ENCODE measurements around the gene FIGLA. TPM values are rescaled to one million over a fixed set of nuclear protein-coding genes. Genes with fewer than 3 reads are reported as not detected.

The FIGLA gene
- total RNA-seq, 1 experiment from 2014 or later, result not detected

DNA sequence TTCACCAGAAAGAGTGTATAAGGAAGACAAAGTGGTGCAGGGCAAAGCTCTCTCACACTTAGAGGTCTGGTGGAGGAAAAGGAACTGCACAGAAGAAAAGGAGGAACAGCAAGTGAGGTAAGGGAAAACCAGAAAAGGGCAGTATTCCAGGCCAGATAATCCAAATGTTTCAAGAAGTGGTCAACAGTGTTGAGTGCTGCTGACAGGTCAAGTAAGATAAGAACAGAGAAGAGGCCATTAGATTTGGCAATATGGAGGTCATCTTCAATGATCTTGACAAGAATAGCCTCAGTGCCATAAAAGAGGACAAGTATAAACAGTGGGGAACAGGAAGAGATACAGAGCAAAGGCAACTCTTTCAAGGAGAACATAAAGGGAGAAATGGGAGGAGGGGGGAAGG, 37.4 kb downstream of the FIGLA start:
- Mint-ChIP-seq H3K36me3 (ENCODE audit: insufficient read depth, unreplicated experiment) (no peaks in the 10 kb centered on the region), H3K27me3 (ENCODE audit: unreplicated experiment) (peaks cover 36% of the 10 kb centered on the region), H3K9me3 (ENCODE audit: low read depth, unreplicated experiment) (no peaks in the 10 kb centered on the region), H3K4me1 (ENCODE audit: low read depth, unreplicated experiment) (no peaks in the 10 kb centered on the region), H3K27ac (ENCODE audit: unreplicated experiment) (no peak overlapping the region), H3K4me3 (ENCODE audit: low read depth, unreplicated experiment) (no peak overlapping the region)
- no TSS peak for BruUV-seq (replicated peaks)
- CTCF ChIA-PET, result no interaction called here
- intact Hi-C loops (cut with micrococcal nuclease; ENCODE audit: unreplicated experiment), result no loop called here
- TF ChIP-seq, protein P1, sequence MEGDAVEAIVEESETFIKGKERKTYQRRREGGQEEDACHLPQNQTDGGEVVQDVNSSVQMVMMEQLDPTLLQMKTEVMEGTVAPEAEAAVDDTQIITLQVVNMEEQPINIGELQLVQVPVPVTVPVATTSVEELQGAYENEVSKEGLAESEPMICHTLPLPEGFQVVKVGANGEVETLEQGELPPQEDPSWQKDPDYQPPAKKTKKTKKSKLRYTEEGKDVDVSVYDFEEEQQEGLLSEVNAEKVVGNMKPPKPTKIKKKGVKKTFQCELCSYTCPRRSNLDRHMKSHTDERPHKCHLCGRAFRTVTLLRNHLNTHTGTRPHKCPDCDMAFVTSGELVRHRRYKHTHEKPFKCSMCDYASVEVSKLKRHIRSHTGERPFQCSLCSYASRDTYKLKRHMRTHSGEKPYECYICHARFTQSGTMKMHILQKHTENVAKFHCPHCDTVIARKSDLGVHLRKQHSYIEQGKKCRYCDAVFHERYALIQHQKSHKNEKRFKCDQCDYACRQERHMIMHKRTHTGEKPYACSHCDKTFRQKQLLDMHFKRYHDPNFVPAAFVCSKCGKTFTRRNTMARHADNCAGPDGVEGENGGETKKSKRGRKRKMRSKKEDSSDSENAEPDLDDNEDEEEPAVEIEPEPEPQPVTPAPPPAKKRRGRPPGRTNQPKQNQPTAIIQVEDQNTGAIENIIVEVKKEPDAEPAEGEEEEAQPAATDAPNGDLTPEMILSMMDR (IDR thresholded peaks at IDR 0.05; ENCODE audit: unreplicated experiment), result no peak
- no peak for DNase-seq

DNA sequence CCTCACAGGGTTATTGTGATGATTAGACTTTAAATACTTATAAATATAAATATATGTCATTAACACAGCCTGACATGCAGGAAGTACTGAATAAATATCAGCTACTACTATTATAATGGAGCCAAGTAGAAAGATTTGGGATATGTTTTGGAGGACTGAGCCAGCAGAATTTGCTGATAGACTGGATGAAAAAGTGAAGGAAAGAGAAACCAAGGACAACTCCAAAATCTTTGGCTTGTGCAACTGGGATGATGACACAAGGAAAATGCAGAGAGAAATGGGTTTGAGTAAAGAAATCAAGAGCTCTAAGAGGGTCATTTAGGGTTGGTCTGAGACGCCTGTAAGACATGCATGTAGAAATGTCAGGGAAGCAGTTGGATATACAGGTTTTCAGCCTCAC, 38.0 kb downstream of the FIGLA start:
- peaks cover 3% of the 10 kb centered on the region for H3K9me3 Mint-ChIP-seq (ENCODE audit: low read depth, unreplicated experiment)
- TF ChIP-seq, protein P1 (IDR thresholded peaks at IDR 0.05; ENCODE audit: unreplicated experiment), result no peak

DNA sequence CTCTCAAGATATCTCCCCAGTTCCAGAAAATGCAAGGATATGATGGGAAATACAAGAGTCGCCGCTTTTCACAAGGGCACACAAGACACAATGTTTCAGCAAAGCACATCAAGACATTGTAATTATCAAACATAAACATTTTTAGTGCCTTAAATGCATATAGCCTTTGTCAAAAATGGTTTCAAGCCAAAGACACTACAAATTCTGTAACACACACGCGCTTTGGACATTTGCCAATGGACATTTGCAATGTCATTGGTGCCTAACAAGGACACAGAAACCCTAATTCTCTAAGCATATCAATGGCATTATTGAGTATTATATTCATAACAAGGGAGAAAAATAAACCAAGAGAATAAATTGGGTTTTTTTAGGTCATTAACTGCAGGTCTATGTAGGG, 38.6 kb downstream of the FIGLA start:
- CTCF ChIA-PET, result interaction anchor here (0.5 kb wide), 1 partner anchor 580 kb away, joined by 4 read pairs; the partner anchor contains the start of gene ZNF638
- Mint-ChIP-seq H3K27me3 (ENCODE audit: unreplicated experiment) (peaks cover 47% of the 10 kb centered on the region), H3K4me3 (ENCODE audit: low read depth, unreplicated experiment) (no peak overlapping the region), H3K4me1 (ENCODE audit: low read depth, unreplicated experiment) (no peaks in the 10 kb centered on the region), H3K9me3 (ENCODE audit: low read depth, unreplicated experiment) (peaks cover 4% of the 10 kb centered on the region), H3K36me3 (ENCODE audit: insufficient read depth, unreplicated experiment) (no peaks in the 10 kb centered on the region), H3K27ac (ENCODE audit: unreplicated experiment) (no peak overlapping the region)
- BruUV-seq (replicated peaks), result no TSS peak
- no peak for DNase-seq
- TF ChIP-seq, protein P1 (IDR thresholded peaks at IDR 0.05; ENCODE audit: unreplicated experiment), result no peak
- intact Hi-C loops (cut with micrococcal nuclease; ENCODE audit: unreplicated experiment), result no loop called here

More for the DNA sequence above, 38.0 kb downstream of the FIGLA start:
- no TSS peak for BruUV-seq (replicated peaks)
- intact Hi-C loops (cut with micrococcal nuclease; ENCODE audit: unreplicated experiment), result no loop called here
- DNase-seq, result no peak
- Mint-ChIP-seq H3K36me3 (ENCODE audit: insufficient read depth, unreplicated experiment) (no peaks in the 10 kb centered on the region), H3K27ac (ENCODE audit: unreplicated experiment) (no peak overlapping the region), H3K4me1 (ENCODE audit: low read depth, unreplicated experiment) (no peaks in the 10 kb centered on the region), H3K4me3 (ENCODE audit: low read depth, unreplicated experiment) (no peak overlapping the region), H3K27me3 (ENCODE audit: unreplicated experiment) (peaks cover 42% of the 10 kb centered on the region)
- CTCF ChIA-PET, result interaction anchor here (0.5 to 0.6 kb wide), 2 partner anchors 112 to 579 kb away, joined by 3 to 4 read pairs; partner anchors contain the start of gene ZNF638

DNA sequence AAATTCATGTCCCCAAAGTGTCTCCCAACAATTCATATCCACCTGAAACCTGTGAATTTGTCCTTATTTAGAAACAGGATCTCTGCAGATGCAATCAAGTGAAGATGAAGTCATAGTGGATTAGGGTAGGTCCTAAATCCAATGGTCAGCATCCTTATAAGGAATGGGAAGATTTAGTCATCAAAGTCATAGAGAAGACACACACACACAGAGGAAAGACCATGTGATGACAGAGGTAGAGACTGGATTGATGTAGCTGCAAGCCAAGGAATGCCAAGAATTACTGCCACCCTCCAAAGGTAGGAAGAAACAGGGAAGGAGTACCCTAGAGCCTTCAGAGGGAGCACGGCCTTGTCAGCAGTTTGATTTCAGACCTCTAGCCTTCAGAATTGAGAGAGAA, 40.1 kb downstream of the FIGLA start:
- no peak overlapping the region for H3K4me3 Mint-ChIP-seq (ENCODE audit: low read depth, unreplicated experiment)
- CTCF ChIA-PET, result no interaction called here
- intact Hi-C loops (cut with micrococcal nuclease; ENCODE audit: unreplicated experiment), result no loop called here
- peaks cover 63% of the 10 kb centered on the region for H3K27me3 Mint-ChIP-seq (ENCODE audit: unreplicated experiment)
- H3K36me3 Mint-ChIP-seq (ENCODE audit: insufficient read depth, unreplicated experiment), result no peaks in the 10 kb centered on the region
- DNase-seq, result no peak
- peaks cover 4% of the 10 kb centered on the region for H3K9me3 Mint-ChIP-seq (ENCODE audit: low read depth, unreplicated experiment)
- H3K4me1 Mint-ChIP-seq (ENCODE audit: low read depth, unreplicated experiment), result no peaks in the 10 kb centered on the region
- BruUV-seq (replicated peaks), result no TSS peak
- TF ChIP-seq, protein P1 (IDR thresholded peaks at IDR 0.05; ENCODE audit: unreplicated experiment), result no peak
- no peak overlapping the region for H3K27ac Mint-ChIP-seq (ENCODE audit: unreplicated experiment)

Data from Calu3 (cell line).